H1 (cell line): ENCODE measurements around the gene MEF2B. TPM values are rescaled to one million over a fixed set of nuclear protein-coding genes. Genes with fewer than 3 reads are reported as not detected.
A peak's percentile ranks its signal among the peaks of the same experiment; 100 is the strongest.

Source experiments
- BRCA1 ChIP-seq: IDR thresholded peaks from 2 replicates; pipeline ENCODE4 v1.6.1; 2012; ENCODE audit warnings: low read depth, low read length, improper control_type of control experiment
- CREB1 ChIP-seq: IDR thresholded peaks from 2 replicates; pipeline ENCODE4 v1.6.1; 2012; ENCODE audit warnings: inconsistent platforms
- CTBP2 ChIP-seq: IDR thresholded peaks from 2 replicates; pipeline ENCODE4 v1.7.0; 2011; ENCODE audit warnings: borderline replicate concordance, mild to moderate bottlenecking, moderate library complexity, mixed read lengths, low read length; ENCODE audit not compliant: insufficient read depth, insufficient read length
- GTF2F1 ChIP-seq: IDR thresholded peaks from 2 replicates; pipeline ENCODE4 v1.6.1; 2012; ENCODE audit warnings: low read depth, low read length, improper control_type of control experiment, borderline replicate concordance
- HDAC2 ChIP-seq, 2 experiments: fragments of 300-600 bp in 1 of 2; sonication (generic) in 1 of 2; IDR thresholded peaks; 2 replicates each; pipeline ENCODE4 v1.6.1; 2011 to 2012; ENCODE audit warnings: low read depth in 2 of 2, low read length in 2 of 2, mild to moderate bottlenecking in 2 of 2, moderate library complexity in 2 of 2, borderline replicate concordance in 1 of 2, inconsistent platforms in 1 of 2
- JUN ChIP-seq: IDR thresholded peaks from 2 replicates; pipeline ENCODE4 v1.6.1; 2011; ENCODE audit warnings: low read depth, mild to moderate bottlenecking, improper control_type of control experiment, low read length
- JUND ChIP-seq: IDR thresholded peaks from 2 replicates; pipeline ENCODE4 v1.6.1; 2011; ENCODE audit warnings: mild to moderate bottlenecking, improper control_type of control experiment, low read length
- NANOG ChIP-seq: IDR thresholded peaks from 2 replicates; pipeline ENCODE4 v1.6.1; 2011; ENCODE audit warnings: low read length, low read depth, mild to moderate bottlenecking, inconsistent platforms; ENCODE audit not compliant: insufficient read depth, poor library complexity, severe bottlenecking
- NRF1 ChIP-seq: IDR thresholded peaks from 2 replicates; pipeline ENCODE4 v1.6.1; 2011; ENCODE audit warnings: mild to moderate bottlenecking, low read depth, low read length, improper control_type of control experiment
- SIN3A ChIP-seq, 2 experiments: IDR thresholded peaks in 1 of 2; conservative IDR thresholded peaks in 1 of 2; 2 replicates each; pipeline ENCODE4 v1.6.1; 2011 to 2012; ENCODE audit warnings: low read length in 2 of 2, improper control_type of control experiment in 1 of 2, low read depth in 1 of 2, mild to moderate bottlenecking in 1 of 2
- SIX5 ChIP-seq: IDR thresholded peaks from 2 replicates; pipeline ENCODE4 v1.6.1; 2011; ENCODE audit warnings: mild to moderate bottlenecking, low read depth, low read length
- SP2 ChIP-seq: IDR thresholded peaks from 2 replicates; pipeline ENCODE4 v1.6.1; 2012; ENCODE audit warnings: mild to moderate bottlenecking, low read length, inconsistent platforms
- SRF ChIP-seq: IDR thresholded peaks from 2 replicates; pipeline ENCODE4 v1.6.1; 2011; ENCODE audit warnings: mild to moderate bottlenecking, low read depth, low read length, moderate library complexity
- TCF12 ChIP-seq: IDR thresholded peaks from 2 replicates; pipeline ENCODE4 v1.6.1; 2011; ENCODE audit warnings: low read depth, mild to moderate bottlenecking, low read length
- YY1 ChIP-seq: IDR thresholded peaks from 2 replicates; pipeline ENCODE4 v1.6.1; 2011; ENCODE audit warnings: low read depth, mild to moderate bottlenecking, low read length
- ZNF274 ChIP-seq: IDR thresholded peaks from 2 replicates; pipeline ENCODE4 v1.7.0; 2012; ENCODE audit warnings: low read length, borderline replicate concordance; ENCODE audit errors: extremely low read depth
- polyA plus RNA-seq, 7 experiments: library from polyadenylated mRNA; depleted of rRNA in 3 of 7; stranded (reverse) in 5 of 7; unstranded in 2 of 7; fragments of >200 nt in 5 of 7; fragments of 200-250 nt in 2 of 7; gene quantifications; 1 replicate in 5 of 7; 2 replicates in 1 of 7; 4 replicates in 1 of 7; pipeline versions ENCODE4 v1.2.1 to v1.2.3, GENCODE V29; 2011 to 2013; ENCODE audit warnings: missing spikeins in 2 of 7, mixed read lengths in 2 of 7
- total RNA-seq: library from RNA; stranded (reverse); fragmentation: NEBNext Ultra II Directional; extraction: Animal tissue kit (Norgen Biotek cat#: 25700); gene quantifications from 2 replicates; pipeline ENCODE4 v1.2.1, GENCODE V29; 2021
- TF ChIP-seq, protein P1 (sequence below): IDR thresholded peaks from 2 replicates; pipeline ENCODE4 v1.6.1; 2012; ENCODE audit warnings: low read length, inconsistent platforms
- TF ChIP-seq, protein P2 (sequence below): IDR thresholded peaks from 2 replicates; pipeline ENCODE4 v1.6.1; 2012; ENCODE audit warnings: inconsistent platforms
- TF ChIP-seq, protein P3 (sequence below), 3 experiments: IDR thresholded peaks; 1 replicate in 2 of 3; 2 replicates in 1 of 3; pipeline versions ENCODE4 v1.5.1 to v1.6.1; 2011; ENCODE audit warnings: low read length in 3 of 3, mild to moderate bottlenecking in 3 of 3, inconsistent platforms in 2 of 3, low read depth in 1 of 3, moderate library complexity in 1 of 3; ENCODE audit not compliant: insufficient read depth in 1 of 3; ENCODE audit errors: control extremely low read depth in 1 of 3

Gene MEF2B
- total and polyA plus RNA-seq, 2 of the 8 experiments (the other 6 are each of a cell fraction or from before 2014, with no cell fraction given), result 2.8 to 3.7 TPM

DNA sequence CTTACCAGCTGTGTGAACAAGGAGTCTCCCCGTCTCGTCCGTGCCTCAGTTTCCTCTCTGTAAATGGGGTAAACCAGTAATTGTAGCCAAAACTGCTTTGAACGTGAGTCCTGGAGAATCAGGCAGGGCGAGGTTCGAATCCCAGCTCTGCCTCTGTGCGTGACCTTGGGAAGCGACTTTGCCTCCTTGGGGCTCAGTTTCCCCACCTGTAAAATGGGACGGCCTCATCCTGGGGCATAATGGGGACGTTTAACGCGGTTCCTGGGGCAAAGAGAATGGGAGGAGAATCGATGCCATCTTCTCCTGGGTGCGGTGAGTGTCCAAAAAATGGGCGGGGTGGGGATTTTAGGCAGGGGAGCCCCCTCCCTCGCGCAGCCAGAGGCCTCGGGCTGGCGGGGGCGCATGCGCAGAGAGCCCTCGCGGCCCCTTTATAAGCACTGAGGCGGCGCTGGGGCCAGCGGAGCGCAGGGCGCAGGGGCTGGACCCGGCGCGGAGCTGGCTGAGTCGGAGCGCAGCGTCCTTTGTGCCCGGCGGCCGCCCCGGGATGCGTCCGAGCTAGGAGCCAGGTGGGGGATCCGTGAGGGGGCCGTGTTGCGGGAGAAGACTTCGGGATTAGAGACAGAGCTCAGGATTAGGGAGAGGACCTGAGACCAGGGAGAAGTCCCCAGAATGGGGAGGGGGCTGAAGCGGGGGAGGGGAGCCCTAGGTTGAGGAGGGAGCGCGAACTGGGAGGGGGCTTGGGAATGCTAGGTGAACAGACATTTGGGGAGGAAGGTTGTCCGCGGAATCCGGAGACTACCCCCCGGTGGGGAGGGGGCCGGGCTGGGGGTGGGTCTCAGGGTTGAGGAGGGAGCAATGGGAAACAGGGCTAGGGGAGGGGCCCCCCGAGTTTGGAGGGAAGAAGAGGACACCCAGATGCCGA lies 41.7 kb upstream of the MEF2B start, which contains the start of gene NCAN (continued):
- TF ChIP-seq, protein P1, sequence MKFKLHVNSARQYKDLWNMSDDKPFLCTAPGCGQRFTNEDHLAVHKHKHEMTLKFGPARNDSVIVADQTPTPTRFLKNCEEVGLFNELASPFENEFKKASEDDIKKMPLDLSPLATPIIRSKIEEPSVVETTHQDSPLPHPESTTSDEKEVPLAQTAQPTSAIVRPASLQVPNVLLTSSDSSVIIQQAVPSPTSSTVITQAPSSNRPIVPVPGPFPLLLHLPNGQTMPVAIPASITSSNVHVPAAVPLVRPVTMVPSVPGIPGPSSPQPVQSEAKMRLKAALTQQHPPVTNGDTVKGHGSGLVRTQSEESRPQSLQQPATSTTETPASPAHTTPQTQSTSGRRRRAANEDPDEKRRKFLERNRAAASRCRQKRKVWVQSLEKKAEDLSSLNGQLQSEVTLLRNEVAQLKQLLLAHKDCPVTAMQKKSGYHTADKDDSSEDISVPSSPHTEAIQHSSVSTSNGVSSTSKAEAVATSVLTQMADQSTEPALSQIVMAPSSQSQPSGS, result no peak
- no peak for TF ChIP-seq SRF
- TF ChIP-seq CTBP2, result peak; percentile 26
- TF ChIP-seq HDAC2 (IDR thresholded peaks at IDR 0.05; ENCODE audit: borderline replicate concordance in 1 of 2, low read depth in 2 of 2, low read length in 2 of 2), result peak in 1 of 2 experiments; percentile 66; a peak in 1 of 4 replicates
- TF ChIP-seq SIN3A (conservative IDR thresholded peaks at IDR 0.05 in 1 of 2, IDR thresholded peaks at IDR 0.05 in 1 of 2; ENCODE audit: low read depth in 1 of 2, low read length in 2 of 2), result no peak
- no peak for TF ChIP-seq CREB1
- no peak for TF ChIP-seq SIX5
- TF ChIP-seq, protein P2, sequence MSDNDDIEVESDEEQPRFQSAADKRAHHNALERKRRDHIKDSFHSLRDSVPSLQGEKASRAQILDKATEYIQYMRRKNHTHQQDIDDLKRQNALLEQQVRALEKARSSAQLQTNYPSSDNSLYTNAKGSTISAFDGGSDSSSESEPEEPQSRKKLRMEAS, result no peak
- no peak for TF ChIP-seq NANOG
- peak; percentile 77 for TF ChIP-seq NRF1
- TF ChIP-seq GTF2F1, result no peak
- TF ChIP-seq JUND, result no peak
- TF ChIP-seq TCF12, result no peak
- TF ChIP-seq YY1, result no peak
- no peak for TF ChIP-seq BRCA1
- no peak for TF ChIP-seq ZNF274
- no peak for TF ChIP-seq SP2
- TF ChIP-seq JUN, result no peak
- TF ChIP-seq, protein P3, sequence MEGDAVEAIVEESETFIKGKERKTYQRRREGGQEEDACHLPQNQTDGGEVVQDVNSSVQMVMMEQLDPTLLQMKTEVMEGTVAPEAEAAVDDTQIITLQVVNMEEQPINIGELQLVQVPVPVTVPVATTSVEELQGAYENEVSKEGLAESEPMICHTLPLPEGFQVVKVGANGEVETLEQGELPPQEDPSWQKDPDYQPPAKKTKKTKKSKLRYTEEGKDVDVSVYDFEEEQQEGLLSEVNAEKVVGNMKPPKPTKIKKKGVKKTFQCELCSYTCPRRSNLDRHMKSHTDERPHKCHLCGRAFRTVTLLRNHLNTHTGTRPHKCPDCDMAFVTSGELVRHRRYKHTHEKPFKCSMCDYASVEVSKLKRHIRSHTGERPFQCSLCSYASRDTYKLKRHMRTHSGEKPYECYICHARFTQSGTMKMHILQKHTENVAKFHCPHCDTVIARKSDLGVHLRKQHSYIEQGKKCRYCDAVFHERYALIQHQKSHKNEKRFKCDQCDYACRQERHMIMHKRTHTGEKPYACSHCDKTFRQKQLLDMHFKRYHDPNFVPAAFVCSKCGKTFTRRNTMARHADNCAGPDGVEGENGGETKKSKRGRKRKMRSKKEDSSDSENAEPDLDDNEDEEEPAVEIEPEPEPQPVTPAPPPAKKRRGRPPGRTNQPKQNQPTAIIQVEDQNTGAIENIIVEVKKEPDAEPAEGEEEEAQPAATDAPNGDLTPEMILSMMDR (IDR thresholded peaks at IDR 0.05; ENCODE audit: control extremely low read depth in 1 of 3, insufficient read depth in 1 of 3, low read depth in 1 of 3, low read length in 3 of 3), result no peak
